ENCODE results near the gene STXBP5.
"Not testable (repeated sequence)": the region's sequence is repeated elsewhere in the genome, so short reads cannot be mapped to it uniquely, and the experiment has no call there.

STXBP5 gene

GRCh38 chr6:147248859-147249258 lies 44.6 kb downstream of the STXBP5 start:
- DNase-seq = no peak

GRCh38 chr6:147251072-147251471 lies 46.9 kb downstream of the STXBP5 start:
- DNase-seq = no peak

DNA sequence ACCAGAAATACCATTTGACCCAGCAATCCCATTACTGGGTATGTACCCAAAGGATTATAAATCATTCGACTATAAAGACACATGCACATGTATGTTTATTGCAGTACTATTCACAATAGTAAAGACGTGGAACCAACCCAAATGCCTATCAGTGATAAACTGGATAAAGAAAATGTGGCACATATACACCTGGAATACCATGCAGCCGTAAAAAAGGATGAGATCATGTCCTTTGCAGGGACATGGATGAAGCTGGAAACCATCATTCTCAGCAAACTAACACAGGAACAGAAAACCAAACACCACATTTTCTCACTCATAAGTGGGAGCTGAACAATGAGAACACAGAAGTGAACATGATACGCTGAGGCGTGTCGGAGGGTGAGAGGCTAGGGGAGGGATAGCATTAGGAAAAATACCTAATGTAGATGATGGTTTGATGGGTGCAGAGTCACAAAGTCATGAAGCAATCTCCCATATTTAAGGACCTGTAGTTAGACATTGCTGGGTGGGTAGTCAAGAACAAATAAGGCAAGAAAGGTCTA lies 50.8 kb downstream of the STXBP5 start:
- not testable (repeated sequence) for DNase-seq

- no peak for DNase-seq
Observed at GRCh38 chr6:147255948-147256674, 51.9 kb downstream of the STXBP5 start.

DNA sequence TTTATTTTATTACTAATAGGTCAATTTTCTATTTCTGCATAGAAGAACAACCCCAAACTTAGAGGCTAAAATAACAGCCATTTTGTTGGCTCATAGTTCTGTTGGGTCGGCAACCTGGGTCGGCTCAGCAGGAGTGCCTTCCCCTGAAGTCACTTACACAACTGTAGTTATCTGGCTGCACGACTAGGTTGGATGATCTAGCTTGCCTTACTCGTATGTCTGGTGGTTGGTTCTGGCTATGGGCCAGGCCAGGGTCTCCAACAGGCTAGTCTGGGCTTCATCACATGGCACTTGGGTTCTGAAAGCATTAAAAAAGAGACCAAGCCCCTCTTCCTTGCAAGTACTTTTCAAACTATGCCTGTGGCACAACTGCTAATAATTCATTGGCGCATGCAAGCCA lies 53.5 kb downstream of the STXBP5 start:
- no peak for DNase-seq

- no peak for DNase-seq
Observed at GRCh38 chr6:147260091-147260490, 55.9 kb downstream of the STXBP5 start.

DNA sequence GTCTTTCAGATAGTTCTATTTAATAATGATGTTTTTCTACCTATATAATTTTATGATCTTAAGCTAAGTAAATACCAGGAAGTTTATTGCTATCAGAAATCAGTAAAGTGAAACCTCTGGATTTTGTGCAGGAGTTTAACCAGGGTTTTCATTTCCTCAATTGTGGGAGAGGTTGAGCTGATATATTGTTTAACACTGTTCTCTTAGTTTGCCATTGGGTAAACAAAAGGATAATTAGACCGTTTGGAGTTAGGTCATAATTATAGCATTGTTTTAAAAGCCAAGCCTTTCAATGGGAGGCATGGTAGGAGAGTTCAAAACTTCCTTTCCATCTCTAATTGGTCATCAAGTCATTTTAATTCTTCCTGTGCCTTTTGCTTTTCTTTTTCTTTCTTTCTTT lies 58.7 kb downstream of the STXBP5 start:
- DNase-seq = no peak

DNA sequence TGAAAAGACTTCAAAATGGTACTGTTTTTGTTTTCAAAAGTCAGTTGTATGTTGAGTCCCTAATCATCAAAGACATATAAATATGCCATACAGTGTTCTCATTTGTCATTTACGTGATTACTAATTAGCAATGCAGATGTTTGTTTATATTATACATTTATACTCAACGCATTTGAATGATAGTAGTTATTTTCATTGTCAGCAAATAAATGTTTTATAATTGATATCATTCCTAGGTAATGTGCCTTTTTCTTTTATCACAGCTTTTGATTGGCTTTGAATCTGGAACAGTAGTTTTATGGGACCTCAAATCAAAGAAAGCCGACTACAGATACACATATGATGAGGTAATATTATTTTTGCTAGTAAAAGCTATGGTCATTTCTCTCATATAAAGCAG lies 62.6 kb downstream of the STXBP5 start:
- no peak for DNase-seq

- no peak for DNase-seq
Observed at GRCh38 chr6:147267658-147268057, 63.4 kb downstream of the STXBP5 start.

DNA sequence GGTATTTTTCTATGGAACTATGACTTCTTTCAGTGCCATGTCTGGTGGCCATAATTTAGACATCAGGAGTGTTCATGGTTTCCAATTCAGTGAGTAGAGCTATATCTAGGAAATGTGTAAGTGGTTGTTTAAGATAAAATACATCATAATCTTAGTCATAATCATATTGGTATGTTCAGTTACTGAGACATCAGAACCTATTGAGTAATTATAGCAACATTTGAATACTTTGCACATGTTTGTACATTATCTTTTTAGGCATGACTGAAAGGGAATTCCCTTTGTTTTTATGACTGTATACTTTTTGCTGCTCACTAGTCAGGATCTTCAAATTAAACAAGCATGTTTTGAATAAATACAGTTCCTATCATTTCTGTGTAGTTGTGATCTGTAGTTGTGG lies 64.0 kb downstream of the STXBP5 start:
- DNase-seq = peak in 2 of 3 donors; percentile 8 to 34

DNA sequence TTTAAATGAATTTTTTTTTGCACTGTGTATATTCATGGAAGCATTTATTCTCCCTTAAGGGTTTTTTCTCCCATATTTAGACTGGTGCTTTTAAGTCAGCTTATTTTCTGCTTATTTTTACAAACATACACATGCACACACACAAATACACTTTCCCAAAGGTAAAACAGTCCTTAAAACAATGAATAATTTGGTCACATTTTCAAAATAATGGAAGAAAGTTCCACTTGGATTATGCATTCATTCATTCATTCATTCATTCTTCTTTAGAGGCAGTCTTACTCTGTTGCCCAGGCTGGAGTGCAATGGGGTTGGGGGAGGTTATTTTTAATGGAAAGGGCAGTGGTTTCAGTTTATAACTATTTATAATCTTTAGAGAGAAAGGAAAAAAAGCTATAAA lies 69.8 kb downstream of the STXBP5 start:
- DNase-seq = no peak

DNA sequence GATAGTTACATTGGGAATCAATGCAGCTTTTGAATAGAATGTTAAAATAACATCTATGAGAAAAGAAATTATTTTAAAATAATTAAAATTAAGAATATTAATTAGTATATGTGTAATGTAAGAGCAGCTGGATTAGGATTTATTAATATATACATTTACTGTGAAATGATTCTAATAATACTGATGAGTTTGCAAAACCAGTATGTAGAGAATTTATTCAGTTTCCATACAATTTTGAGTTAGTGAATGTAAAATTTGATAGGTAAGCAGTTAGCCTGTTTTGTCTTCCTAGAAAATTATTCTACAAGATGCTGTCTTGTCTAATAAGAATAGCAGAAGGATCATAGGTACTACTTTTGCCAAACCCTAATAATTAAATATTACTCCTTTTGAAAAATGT lies 70.6 kb downstream of the STXBP5 start:
- DNase-seq = no peak

- DNase-seq = no peak
Observed at GRCh38 chr6:147278891-147279290, 74.7 kb downstream of the STXBP5 start.

DNA sequence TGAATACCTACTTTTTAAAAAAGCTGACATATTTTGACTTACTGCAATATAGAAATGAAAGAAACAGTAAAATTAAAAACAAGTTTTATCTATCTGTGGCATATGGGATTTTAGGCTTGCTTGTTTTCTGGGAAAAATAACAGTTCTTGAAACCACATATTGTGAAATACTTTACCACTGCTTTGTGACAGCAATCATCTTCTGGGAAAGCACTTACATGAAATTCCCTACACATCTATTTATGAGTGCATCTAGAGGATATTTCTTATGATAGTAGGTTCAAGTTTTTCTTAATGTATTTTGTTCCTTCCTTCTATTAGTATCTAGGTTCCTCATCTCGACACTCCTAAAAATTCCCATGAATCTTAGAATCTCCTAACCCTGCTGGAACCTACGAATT lies 75.2 kb downstream of the STXBP5 start:
- peak in 1 of 3 donors; percentile 55 for DNase-seq

- DNase-seq = no peak
Observed at GRCh38 chr6:147281895-147282565, 77.8 kb downstream of the STXBP5 start.

GRCh38 chr6:147282566-147282959 lies 78.3 kb downstream of the STXBP5 start:
- DNase-seq = no peak

DNA sequence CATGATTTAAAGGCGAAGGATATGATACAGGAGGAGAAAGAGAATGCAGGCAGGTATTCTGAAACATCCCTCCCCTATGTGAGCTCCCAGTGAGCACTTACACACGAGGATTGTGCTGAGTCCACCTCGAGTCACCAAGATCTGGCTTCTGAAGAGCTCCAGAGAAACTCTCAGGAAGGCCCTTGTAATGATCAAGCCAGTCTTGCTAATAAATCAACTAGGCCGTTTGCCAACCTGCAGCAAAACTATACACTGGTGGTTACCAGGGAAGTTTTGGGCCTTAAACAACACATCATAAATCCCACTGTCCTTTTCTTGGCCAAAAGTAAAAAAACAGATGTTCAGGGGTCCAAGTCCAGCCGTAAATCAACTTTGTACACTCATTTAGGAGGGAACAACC lies 79.2 kb downstream of the STXBP5 start:
- DNase-seq = no peak

GRCh38 chr6:147285087-147285855 lies 81.1 kb downstream of the STXBP5 start:
- peak; percentile 41 to 62 (median 61) for DNase-seq

DNA sequence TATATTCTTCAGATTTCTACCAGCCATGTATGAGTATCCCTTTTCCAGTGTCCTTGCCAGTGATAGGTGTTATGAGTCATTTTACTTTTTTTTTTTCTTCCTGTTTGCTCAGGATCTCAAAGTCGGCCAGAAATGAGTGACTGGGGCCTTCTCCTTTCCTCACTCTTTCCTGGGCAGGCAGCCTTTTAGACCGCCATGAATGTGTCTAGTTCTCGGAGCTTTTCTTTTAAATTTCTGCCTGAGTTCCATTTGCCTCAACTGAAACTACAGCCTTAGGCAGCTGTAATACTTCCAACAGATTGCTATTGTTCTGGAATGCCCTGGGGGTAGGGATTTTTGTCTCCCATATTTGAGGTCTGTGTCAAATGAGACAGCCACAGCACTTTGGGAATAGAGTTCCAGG lies 83.7 kb downstream of the STXBP5 start:
- peak in 2 of 3 donors; percentile 6 to 28 for DNase-seq

DNA sequence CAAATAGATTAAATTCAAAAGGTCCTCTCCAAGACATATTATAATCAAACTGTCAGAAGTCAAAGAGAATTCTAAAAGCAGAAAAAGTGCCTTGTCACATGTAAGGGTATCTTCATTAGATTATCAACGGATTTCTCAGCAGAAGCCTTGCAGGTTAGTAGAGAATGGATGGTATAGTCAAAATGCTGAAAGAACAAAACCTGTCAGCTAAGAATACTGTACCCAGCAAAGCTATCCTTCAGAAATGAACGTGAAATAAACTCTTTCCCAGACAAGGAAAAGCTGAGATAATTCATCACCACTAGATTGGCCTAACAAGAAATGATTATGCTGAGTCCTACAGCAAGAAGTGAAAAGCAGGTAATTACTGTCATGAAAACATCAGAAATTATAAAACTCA lies 92.9 kb downstream of the STXBP5 start:
- DNase-seq = no peak

GRCh38 chr6:147297663-147298316 lies 93.6 kb downstream of the STXBP5 start:
- DNase-seq = no peak

GRCh38 chr6:147298461-147298860 lies 94.2 kb downstream of the STXBP5 start:
- no peak for DNase-seq

DNA sequence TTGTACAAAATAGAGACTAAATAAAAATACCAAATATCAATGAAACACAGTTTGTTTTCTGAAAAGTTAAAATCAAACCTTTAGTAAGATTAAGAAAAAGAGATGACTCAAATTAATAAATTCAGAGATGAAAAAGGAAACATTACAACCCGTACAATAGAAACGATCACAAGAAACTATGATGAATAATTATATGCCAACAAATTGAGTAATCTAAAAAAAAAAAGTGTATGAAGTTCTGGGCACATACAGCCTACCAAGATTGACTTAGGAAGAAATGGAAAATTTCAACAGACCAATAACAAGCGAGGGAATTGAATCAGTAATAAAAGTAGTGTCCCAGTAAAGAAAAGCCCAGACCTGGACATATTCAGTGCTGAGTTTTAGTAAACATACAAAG lies 94.8 kb downstream of the STXBP5 start:
- DNase-seq = no peak

All from suppressor macrophage treated with lipopolysaccharide for 1 hour (primary cell).